GM12865 (cell line): ENCODE data around the gene HTR3B.

Experiments
- DNase-seq: peaks from one replicate; pipeline ENCODE4 v3.0.0; 2010; ENCODE audit warnings: low read depth
- H3K4me3 ChIP-seq: 2 replicates; pipeline ENCODE4 v1.5.1; 2011; ENCODE audit warnings: mild to moderate bottlenecking, low read depth, low read length, control low read depth
- TF ChIP-seq, protein P1 (sequence below): IDR thresholded peaks from 2 replicates; pipeline ENCODE4 v1.5.1; 2011; ENCODE audit warnings: low read length, control low read depth, low read depth, inconsistent platforms; ENCODE audit not compliant: insufficient read depth; ENCODE audit errors: missing control alignments

Gene HTR3B

GRCh38 chr11:113865873-113866272, 38.7 kb upstream of the HTR3B start:
- no peak overlapping the region for H3K4me3 ChIP-seq
- TF ChIP-seq, protein P1, sequence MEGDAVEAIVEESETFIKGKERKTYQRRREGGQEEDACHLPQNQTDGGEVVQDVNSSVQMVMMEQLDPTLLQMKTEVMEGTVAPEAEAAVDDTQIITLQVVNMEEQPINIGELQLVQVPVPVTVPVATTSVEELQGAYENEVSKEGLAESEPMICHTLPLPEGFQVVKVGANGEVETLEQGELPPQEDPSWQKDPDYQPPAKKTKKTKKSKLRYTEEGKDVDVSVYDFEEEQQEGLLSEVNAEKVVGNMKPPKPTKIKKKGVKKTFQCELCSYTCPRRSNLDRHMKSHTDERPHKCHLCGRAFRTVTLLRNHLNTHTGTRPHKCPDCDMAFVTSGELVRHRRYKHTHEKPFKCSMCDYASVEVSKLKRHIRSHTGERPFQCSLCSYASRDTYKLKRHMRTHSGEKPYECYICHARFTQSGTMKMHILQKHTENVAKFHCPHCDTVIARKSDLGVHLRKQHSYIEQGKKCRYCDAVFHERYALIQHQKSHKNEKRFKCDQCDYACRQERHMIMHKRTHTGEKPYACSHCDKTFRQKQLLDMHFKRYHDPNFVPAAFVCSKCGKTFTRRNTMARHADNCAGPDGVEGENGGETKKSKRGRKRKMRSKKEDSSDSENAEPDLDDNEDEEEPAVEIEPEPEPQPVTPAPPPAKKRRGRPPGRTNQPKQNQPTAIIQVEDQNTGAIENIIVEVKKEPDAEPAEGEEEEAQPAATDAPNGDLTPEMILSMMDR, result no peak
- no peak for DNase-seq

DNA sequence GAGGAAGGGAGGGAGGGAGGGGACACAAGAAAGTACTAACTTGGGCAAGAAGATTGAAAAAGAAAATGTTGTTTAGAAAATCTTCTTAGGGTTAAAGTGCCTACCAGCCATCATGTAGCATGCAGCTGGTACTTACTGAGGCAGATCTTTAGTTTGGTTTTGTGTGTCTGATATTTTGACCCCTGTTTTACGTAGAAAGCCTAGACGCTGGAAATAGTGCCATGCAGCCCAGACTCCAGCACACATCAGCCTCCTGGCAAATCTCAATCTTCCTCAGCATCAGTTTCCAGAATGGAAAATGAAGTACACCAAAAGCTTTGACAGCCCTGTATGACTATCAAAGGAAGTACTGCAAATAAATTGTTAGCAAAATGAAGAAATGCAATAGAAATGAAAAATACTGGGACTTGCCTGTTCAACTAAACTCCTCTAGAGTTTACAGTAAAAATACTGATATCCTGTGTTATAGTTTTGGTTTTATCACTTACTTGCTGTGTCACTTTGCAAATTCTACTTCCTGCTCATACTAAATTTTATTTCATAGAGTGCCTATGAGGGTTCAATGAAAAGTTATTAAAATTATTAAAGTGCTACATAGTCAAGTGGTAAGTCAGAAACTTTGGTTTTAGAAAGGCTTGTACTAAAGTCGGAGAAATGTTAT, 36.6 kb upstream of the HTR3B start:
- no peak for DNase-seq
- TF ChIP-seq, protein P1, result no peak
- no peak overlapping the region for H3K4me3 ChIP-seq

DNA sequence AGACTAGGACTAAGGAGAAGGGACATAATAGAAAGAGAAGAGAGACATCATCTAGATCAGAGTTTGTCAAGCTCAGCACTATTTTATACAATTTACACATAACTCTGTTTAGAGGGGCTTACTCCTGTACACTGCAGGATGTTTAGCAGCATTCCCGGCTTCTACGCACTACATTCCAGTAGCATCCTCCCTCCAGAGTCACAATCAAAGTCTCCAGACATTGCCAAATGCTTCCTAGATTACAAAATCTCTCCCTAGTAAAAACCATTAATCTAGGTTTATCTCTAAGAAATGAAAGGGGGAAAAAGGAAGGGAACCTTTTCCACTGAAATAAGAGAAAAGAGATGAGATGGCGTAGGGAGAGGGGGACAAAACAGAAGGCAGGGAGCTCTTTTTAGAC, 33.3 kb upstream of the HTR3B start:
- H3K4me3 ChIP-seq, result no peak overlapping the region
- DNase-seq, result no peak
- TF ChIP-seq, protein P1, result no peak

DNA sequence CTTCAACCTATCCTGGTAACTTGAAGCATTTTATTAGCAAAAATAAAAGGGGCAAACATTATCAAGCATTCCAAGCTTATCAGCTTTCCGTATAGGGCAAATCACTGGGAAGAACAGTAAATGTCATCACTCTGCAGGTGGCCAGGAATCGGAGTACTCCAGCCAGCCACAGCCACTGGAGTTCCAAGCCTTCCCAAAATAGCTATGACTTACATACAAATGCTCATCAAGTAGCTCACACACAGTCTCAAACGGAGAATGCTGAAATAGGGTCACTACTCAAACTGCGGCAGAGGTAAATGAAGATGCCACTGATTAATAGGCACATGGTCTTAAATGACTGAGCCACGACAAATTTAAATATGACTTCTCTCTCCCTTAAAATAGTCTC, 31.4 kb upstream of the HTR3B start:
- TF ChIP-seq, protein P1, result no peak
- no peak for DNase-seq
- H3K4me3 ChIP-seq, result no peak overlapping the region

- TF ChIP-seq, protein P1, result no peak
- H3K4me3 ChIP-seq, result peak overlapping the region; percentile 85
- no peak for DNase-seq
Measured at GRCh38 chr11:113874096-113874495, 30.5 kb upstream of the HTR3B start.

- peak; percentile 64 for DNase-seq
- TF ChIP-seq, protein P1, result no peak
- H3K4me3 ChIP-seq, result peak overlapping the region; percentile 85
Measured at GRCh38 chr11:113874581-113875233, 29.9 kb upstream of the HTR3B start.
